Measurements from ENCODE around the gene EFS. TPM values are rescaled to one million over a fixed set of nuclear protein-coding genes. Genes with fewer than 3 reads are reported as not detected.
"Not testable (repeated sequence)": the region's sequence is repeated elsewhere in the genome, so short reads cannot be mapped to it uniquely, and the experiment has no call there.

The EFS gene
- total RNA-seq, 2 experiments from 2014 or later: not detected

DNA sequence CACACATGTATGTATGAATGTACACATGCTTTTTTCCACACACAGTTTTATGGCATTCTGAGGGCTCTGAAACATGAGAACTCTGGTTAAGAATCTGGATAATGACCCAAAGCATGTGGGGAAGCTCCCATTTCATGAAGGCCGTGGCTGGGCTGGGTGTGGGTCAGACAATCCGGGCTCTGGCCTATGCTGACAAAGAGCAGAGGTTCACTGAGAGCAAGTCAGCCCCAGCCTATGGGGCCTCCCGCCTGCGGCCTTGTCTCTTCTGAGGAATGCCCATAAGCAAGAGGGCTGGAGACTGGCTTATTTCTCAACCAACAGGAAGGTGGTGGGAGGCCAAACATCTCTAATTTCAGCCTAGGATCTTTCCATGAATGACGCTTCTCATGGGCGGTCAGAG, 34.6 kb upstream of the EFS start:
- CTCF ChIA-PET: interaction anchor here (1.5 kb wide), 1 partner anchor 20 kb away, joined by 3 read pairs; no protein-coding TSS in a partner anchor

DNA sequence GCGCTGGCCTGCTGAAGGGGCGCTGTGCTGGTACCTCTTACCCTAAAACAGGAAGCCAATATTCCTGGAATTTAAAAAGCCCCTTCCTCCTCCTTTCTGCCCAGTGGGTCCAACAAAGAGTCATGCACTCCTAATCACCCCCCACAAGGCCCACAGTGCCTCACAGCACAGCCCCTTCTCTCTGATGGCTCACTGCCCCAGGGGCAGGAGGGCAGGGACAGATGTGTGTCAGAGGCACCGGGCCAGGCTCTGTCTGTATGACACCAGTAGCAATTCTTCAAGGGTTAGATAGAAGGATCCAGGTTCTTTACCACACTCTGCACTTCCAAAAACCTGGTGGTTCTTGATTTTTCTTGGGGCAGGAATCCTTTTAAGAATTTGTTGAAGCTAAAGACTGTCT, 34.2 kb upstream of the EFS start:
- ChIA-PET POLR2A (no interaction called here), CTCF (interaction anchor here (1.5 kb wide), 1 partner anchor 19 kb away, joined by 3 read pairs; no protein-coding TSS in a partner anchor)

More for the DNA sequence above, 34.6 kb upstream of the EFS start:
- POLR2A ChIA-PET: no interaction called here

DNA sequence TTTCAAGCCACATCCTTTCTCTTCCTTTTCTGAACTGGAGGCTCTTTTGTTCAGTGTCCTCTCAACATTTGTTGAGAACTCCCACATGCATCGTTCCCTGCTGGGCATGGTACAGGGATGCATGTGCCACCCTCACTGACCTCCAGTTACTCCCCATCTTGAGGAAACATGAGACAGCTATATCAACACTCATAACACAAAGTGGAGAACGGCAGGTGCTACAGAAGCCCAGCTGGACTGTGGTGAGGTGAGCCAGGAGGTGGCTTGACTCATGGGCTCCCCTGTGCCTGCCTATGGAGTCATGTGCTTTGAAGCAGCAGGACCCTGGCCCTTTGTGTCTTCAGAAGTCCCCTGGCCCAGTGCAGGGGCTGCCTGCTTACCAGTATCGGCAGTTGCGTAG, 33.4 kb upstream of the EFS start:
- ChIA-PET CTCF (interaction anchor here (1.5 kb wide), 1 partner anchor 18 kb away, joined by 3 read pairs; no protein-coding TSS in a partner anchor), POLR2A (no interaction called here)

DNA sequence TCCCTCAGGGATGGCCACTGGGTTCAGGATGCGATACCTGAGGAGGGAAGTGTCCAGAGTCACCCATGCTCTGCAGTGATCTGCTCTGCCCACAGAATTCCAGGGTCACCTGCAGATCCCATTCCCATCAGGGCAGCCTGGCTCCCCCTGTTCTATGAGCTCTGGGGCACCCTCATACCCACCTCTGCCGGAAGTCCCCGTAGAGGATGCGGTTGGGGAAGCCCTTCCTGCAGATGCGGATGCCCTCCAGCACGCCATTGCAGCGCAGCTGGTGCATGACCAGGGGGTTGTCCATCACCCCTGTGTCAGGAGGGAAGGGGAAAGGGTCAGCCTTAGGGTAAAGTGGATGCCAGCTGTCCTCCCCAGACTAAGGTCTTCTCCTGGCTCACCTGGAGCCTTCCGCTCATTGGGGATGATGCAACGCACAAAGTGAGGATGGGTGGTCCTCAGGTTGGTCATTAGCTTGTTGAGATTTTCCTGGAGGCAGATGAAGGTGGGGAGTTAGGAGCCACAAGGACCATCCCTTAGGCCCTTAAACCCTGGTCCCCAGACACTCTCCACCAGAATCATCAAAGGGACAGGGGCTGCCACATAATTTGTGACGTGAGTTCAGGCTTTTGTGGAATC, 31.9 kb upstream of the EFS start:
- POLR2A ChIA-PET: no interaction called here
- CTCF ChIA-PET: no interaction called here

- CTCF ChIA-PET: no interaction called here
- POLR2A ChIA-PET: no interaction called here
Observed at GRCh38 chr14:23396126-23396525, 31.2 kb upstream of the EFS start.

GRCh38 chr14:23392613-23393012, 27.6 kb upstream of the EFS start:
- CTCF ChIA-PET: interaction anchor here (0.6 kb wide), 1 partner anchor 159 kb away, joined by 3 read pairs; the partner anchor contains the start of gene ZFHX2
- POLR2A ChIA-PET: no interaction called here

DNA sequence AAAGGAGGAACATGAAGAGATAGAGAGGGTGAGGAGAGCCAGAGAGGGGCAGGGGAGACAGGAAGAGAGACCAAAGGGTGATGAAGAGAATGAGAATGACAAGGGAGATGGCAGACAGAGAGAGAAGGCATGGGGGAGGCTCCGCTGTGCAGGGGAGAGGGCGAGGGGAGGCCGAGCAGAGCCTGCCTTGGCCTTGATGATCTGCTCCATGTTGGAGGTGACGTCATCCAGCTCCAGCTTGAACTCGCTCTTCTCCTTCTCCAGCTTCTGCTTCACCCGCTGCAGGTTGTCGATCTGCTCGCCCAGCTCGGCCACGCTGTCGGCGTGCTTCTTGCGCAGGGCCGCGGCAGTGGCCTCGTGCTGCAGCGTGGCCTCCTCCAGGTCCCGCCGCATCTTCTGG, 24.9 kb upstream of the EFS start:
- POLR2A ChIA-PET, CTCF ChIA-PET: not testable (repeated sequence)

DNA sequence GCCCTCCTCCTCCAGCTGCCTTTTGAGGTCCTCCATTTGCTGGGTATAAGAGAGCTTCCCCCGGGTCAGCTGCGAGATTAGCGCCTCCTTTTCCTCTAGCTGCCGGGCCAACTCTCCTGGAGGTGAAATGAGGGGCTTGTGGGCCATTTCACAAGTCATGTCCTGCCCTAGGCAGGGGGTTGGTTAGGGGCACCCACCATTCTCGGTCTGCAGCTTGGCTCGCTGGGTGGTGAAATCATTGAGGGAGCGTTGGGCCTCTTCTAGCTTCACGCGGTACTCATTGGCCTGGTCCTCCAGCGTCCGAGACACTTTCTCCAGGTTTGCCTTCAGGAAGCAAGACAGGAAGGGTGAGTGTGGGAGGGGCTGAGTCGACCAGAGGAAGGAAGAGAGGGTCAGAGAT, 24.4 kb upstream of the EFS start:
- ChIA-PET POLR2A (no interaction called here), CTCF (interaction anchor here (0.7 kb wide), 1 partner anchor 9 kb away, joined by 3 read pairs; no protein-coding TSS in a partner anchor)

- CTCF ChIA-PET: interaction anchor here (0.7 kb wide), 1 partner anchor 9 kb away, joined by 3 read pairs; no protein-coding TSS in a partner anchor
- POLR2A ChIA-PET: no interaction called here
Observed at GRCh38 chr14:23388996-23389395, 24.0 kb upstream of the EFS start.

- CTCF ChIA-PET: no interaction called here
- POLR2A ChIA-PET: no interaction called here
Observed at GRCh38 chr14:23387916-23388882, 23.2 kb upstream of the EFS start.

- CTCF ChIA-PET: no interaction called here
- POLR2A ChIA-PET: no interaction called here
Observed at GRCh38 chr14:23386999-23387398, 22.0 kb upstream of the EFS start.

DNA sequence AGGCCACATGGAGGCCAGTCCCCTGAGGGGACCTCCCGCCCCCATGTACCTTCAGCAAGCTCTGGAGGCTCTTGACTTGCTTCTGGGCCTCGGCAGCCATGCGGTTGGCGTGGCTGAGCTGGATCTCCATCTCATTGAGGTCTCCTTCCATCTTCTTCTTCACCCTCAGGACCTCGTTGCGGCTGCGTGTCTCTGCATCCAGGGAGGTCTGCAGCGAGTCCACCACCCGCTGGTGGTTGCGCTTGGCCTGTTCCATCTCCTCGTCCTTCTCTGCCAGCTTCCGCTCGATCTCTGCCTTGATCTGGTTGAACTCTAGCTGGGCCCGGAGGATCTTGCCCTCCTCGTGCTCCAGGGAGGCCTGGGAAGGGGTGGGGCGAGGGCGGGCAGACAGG, 21.3 kb upstream of the EFS start:
- CTCF ChIA-PET: not testable (repeated sequence)
- POLR2A ChIA-PET: interaction anchor here (0.7 kb wide), 1 partner anchor 99 kb away, joined by 3 read pairs; no protein-coding TSS in a partner anchor

GRCh38 chr14:23385642-23386265, 20.8 kb upstream of the EFS start:
- ChIA-PET CTCF (no interaction called here), POLR2A (interaction anchor here (0.7 kb wide), 1 partner anchor 98 kb away, joined by 3 read pairs; no protein-coding TSS in a partner anchor)

GRCh38 chr14:23385244-23385641, 20.3 kb upstream of the EFS start:
- CTCF ChIA-PET: no interaction called here

GRCh38 chr14:23384364-23385080, 19.6 kb upstream of the EFS start:
- ChIA-PET CTCF (no interaction called here), POLR2A (no interaction called here)

More at GRCh38 chr14:23385244-23385641, 20.3 kb upstream of the EFS start:
- POLR2A ChIA-PET: no interaction called here

- ChIA-PET CTCF (interaction anchor here (0.7 to 1.1 kb wide), 3 partner anchors 13 to 54 kb away, joined by 3 read pairs; no protein-coding TSS in a partner anchor), POLR2A (no interaction called here)
Observed at GRCh38 chr14:23382731-23383440, 17.9 kb upstream of the EFS start.

- ChIA-PET POLR2A (no interaction called here), CTCF (interaction anchor here (0.7 to 1.2 kb wide), 5 partner anchors 9 to 261 kb away, joined by 3 read pairs; no protein-coding TSS in a partner anchor)
Observed at GRCh38 chr14:23382276-23382675, 17.3 kb upstream of the EFS start.

- CTCF ChIA-PET: interaction anchor here (0.7 to 2.6 kb wide), 6 partner anchors 9 to 260 kb away, joined by 3 to 40 read pairs (median 3); no protein-coding TSS in a partner anchor
- POLR2A ChIA-PET: no interaction called here
Observed at GRCh38 chr14:23381871-23382270, 16.9 kb upstream of the EFS start.

DNA sequence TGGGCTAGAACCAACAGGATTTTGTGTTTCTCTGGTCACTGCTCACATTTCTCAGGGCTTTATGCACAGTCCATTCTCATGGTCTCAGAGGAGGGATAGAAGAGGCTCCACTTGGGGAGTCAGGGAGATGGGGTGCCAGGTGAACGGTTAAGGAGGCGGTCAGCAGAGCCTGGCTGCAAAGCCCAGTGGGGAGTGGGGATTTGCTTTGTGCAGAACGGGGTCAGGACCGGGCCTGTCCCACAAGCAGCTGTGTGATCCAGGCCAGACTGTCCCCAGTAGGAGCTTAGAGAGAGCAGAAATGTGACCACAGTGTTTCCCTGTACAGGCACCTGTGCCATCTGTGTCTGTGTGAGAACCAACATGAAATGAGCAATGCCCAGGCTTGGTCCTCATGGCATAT, 16.0 kb upstream of the EFS start:
- POLR2A ChIA-PET: interaction anchor here (0.5 kb wide), 1 partner anchor 17 kb away, joined by 3 read pairs; no protein-coding TSS in a partner anchor

More for the DNA sequence above, 16.0 kb upstream of the EFS start:
- CTCF ChIA-PET: interaction anchor here (1.0 to 2.6 kb wide), 9 partner anchors 10 to 286 kb away, joined by 3 to 40 read pairs (median 4); partner anchors contain the start of genes ACIN1, C14orf119 and PPP1R3E
